ENCODE results near the gene SEC61G.

Gene SEC61G

DNA sequence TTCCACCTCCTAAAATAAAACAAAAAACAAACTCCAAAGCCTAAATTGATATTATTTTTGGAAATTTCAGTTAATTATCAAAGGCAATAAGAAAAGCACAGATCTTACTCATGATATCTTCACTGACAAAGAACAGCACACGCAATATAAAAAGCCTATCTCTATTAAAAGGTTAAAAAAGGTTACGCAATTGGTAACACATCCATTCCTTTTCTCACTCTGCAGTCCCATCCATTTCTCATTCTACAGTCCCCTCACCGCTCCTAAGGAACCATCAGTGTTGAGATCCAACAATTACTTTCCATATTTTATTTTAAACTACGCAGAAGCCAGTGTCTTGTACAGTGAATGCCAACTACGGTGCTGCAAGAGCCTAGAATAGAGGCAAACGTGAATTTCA lies 1.3 kb downstream of the SEC61G start:
- DNase-seq, result no peak

DNA sequence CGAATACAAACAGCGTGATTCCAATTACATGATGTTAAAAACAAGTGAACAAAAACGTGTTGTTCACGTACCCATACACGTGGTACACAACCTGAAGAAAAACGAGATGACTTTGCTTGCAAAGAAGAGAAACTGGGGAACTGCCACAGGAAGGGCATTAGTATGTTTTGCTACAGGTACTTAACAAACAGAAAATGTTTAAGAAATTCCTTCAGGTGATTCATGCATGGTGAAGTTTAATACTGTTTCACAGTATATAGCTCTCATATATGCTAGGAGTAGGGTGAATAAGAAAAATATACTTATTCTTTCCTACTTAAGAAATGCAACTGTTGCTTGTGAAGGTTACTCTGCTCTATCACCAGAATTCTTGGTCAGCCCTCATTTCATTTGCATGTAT lies 9.8 kb downstream of the SEC61G start:
- no peak for DNase-seq

DNA sequence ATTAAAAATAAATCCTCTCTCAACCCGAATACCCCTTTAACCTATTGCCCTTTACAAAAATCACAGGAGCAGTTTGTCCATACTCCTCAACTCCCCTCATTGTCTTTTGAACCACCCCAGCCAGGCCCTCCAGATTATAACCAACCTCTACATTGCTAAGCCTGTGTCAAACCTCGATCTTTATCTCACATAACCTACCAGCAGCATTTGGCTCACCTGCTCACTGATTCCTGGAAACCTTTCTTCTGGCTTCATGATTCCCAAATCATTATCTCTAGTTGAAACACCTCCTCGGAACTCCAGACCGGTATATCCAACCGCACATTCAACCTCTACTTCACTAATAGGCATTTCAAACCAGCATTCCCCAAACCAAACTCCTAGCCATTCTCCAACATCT lies 11.8 kb downstream of the SEC61G start:
- DNase-seq, result no peak

DNA sequence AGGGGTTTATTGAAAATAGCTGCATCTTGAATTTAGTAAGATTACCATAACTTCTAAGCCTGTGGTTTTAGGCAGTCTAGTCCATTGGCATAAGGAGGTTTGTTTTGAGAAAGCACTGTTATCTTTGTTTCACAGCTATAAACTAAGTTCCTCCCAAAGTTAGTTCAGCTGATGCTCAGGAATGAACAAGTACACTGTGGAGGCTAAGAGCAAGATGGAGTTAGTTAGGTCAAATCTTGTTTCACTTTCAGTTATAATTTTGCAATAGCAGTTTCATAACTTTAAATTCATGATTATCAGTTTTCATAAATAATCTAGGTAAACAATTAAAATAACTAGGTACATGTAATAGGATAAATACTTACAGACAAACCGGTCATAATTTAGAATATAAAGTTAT lies 15.4 kb downstream of the SEC61G start:
- no peak for DNase-seq

DNA sequence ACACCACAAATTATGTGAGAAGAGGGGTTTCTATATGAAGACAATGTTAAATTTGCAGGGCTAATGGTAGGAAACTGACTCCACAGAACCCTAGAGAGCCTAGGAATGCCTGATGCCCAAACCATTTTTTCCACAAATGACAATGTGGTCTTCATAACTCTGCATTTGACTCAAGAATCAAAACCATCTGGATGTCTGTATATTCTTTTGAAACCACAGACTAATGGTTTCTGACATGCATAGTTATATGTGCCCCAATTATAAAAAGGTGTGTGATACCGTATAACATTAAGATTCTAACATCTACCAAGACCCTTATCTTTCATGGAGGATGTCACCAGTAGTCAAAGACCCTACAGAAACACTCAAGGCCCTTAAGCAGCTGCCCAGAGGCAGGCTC lies 20.3 kb downstream of the SEC61G start:
- no peak for DNase-seq

DNA sequence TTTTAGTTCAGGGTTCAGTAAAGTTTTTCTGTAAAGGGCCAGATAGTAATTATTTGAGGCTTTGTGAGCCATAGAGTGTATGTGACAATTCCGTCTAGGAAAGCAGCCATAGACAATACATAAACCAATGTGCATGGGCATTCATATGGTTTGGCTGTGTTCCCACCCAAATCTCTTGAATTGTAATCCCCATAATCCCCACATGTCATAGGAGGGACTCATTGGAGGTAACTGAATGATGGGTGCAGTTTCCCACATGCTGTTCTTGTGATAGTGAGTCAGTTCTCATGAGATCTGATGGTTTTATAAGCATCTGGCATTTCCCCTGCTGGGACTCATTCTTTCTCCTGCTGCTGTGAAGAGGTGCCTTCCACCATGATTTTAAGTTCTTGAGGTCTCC lies 29.9 kb downstream of the SEC61G start:
- DNase-seq, result no peak

DNA sequence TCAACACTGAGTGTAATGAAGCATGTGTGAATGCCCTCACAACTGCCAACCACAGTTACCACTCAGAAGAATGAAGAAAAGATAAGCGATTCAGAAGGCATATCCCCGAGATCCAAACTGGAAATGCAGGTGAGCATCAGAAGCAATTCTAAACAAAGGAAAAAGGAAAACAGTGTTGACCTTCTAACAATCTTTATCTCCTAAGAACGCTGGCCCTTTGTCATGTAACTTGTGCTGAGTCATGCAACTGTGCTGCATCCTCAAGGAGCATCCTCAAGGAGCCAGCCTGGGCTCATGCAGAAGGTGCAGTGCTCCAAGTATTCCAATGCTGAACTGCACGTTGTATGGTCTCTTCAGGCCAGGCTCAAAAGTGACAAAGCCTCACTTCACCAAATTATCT lies 30.6 kb downstream of the SEC61G start:
- no peak for DNase-seq

DNA sequence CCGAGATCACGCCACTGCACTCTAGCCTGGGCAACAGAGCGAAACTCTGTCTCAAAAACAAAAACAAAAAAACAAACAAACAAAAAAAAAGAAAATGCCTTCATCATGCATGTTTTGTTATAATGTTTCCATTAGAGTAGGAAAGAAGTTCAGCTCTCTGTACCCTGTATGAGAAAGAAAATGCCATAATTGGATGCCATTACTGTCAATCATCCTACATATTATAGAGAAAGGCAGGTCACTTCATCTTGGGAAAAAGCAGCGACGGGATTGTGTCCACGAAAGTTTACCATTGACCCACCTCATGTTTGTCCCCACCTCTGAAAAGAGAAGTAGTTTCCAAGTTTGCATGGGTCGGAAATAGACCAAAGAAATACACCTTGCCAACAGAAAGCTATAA lies 33.8 kb downstream of the SEC61G start:
- DNase-seq, result no peak

DNA sequence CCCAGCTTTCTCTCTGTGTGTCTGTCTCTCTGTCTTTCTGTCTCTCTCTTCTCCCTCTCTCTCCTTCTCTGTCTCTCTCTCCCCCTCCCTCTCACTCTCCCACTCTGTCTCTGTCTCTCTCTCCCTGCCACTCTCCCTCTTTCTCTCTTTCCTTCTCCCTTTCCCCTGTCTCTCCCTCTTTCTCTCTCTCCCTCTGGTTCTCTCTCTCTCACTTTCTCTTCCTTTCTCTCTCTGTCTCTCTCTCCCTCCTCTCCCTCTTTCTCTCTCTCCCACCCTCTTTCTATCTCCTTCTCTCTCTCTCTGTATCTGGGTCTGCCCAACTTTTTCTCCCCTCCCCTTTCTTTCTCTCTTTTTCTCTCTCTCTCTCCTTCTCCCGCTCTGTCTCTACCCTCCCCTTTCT lies 36.5 kb downstream of the SEC61G start:
- DNase-seq, result no peak

DNA sequence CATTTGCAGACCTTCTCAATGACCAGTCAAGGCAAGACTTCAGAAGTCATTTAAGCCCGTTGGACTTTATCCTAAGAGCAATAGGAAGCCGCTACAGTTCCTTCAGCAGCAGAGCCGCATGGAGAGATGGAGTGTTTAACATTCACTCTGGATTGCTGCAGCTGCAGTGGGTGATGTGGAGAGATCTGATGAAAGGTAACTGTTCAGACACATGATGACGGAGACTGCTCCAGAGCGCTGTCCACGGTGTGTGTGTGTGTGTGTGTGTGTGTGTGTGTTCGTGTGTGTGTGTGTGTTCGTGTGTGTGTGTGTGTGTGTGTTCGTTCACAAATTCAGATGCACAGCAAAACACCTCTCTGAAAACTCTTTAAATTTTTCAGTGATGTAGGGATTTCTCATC lies 37.0 kb downstream of the SEC61G start:
- DNase-seq, result no peak

DNA sequence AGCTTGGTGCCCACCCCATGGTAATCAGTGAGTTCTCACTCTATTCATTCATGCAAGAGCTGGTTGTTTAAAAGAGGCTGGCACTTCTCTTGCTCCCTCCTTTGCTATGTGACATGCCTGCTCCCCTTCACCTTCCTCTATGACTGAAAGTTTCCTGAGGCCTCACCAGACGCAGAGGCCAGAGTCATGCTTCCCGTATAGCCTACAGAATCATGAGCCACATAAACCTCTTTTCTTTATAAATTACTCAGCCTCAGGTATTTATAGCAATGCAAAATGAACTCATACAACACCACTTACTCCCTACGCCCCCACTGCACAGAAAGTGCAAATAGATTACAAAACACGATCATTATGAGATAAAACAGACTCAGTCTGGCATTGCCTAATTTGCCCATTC lies 39.0 kb downstream of the SEC61G start:
- no peak for DNase-seq

DNA sequence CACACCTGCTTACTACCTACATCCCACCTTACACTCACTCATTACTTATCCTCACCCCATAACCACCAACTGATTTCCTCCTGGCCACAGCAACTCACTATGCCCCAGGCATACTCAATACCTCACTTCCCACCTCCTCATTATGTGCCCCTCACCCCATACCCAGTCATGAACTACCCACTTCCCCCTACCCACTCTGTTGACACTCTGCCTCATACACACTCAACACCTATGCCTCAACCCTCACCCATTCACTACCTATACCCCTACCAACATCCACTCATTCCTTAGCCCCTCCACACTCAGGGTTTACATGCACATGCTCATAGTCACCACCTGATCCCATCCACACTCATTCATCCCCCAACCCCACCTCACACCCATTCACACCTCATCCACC lies 39.6 kb downstream of the SEC61G start:
- DNase-seq, result no peak

DNA sequence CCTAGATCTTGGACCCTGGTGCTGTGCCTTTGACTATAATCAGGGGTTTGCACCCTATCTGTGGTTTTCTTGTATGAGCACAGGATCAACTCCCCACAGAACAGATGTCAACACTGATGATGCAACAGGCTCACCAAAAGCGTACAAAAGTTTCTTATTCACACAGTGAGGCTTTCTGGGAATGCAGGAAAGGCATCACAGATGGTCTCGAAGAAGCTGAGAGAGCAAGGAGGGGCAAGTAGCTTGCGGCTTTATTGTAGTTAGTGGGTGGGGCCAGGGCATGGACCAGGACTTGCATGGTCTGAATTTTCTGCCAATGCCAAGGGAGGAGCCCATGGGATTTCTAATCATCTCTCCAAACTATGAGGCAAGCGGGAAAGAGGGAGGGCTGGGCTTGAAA lies 46.2 kb downstream of the SEC61G start:
- no peak for DNase-seq

DNA sequence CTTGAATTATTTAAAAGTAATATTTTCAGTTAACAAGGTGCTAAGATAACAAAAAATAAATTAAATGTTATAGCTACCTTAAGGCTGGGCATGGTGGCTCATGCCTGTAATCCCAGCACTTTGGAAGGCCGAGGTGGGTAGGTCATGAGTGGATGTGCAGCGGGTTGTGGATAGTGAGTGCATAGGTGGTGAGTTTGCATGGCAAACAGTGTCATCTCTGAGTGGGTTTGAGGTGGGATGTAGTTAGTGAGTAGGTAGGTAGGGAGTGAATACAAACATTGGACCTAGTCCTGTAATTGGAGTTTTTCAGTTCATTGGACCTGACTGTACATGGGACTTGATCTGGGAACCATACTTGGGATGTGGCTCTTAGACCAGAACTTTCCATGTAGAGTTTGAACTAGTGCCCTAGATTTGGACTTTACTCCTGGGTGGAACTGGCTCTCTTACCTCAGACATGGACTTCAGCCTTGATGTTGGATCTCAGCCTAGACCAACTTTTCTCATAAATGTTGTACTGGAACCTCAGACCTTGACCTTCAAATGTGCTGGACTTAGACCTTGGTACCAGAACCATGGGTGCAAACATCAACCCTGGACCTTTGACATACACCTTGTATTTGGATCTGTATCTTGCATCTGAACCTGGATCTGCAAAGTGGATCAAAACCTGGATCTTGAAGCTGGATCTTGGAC lies 47.0 kb downstream of the SEC61G start:
- no peak for DNase-seq

DNA sequence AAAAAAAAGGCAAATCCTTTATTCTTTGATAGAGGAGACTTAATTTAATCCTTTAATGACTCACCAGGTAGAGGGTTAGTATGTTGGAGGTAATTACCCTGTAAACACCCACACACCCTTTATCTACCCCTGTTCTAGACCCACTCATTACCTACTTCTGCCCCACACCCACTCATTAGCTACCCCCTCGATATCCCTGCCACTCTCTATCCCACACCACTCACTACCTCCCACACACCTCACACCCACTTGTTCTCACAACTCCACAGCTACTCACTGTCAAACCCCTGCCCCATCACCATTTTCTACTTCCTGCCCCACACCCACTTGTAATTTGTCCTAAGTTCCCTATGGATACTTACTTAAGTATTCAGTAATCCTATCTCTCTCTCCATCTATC lies 49.7 kb downstream of the SEC61G start:
- no peak for DNase-seq

DNA sequence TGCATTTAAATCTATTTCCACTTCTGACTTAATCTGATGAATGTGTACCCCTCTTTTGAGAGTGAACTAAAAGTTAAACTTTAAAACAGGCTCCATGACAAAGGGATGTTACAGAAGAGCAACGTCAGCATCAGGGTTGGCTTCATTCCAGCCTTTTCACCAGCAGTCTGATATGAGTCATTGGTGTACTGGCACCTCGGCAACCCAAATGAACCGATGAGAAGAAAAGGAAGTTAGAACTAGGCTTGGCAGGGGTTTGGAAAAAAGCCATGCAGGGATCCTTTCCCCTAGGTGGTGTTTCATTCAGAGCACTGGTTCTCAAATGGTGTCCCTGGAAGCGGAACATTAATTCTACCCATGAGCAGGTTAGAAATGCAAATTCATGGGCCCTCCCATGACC lies 53.6 kb downstream of the SEC61G start:
- no peak for DNase-seq

DNA sequence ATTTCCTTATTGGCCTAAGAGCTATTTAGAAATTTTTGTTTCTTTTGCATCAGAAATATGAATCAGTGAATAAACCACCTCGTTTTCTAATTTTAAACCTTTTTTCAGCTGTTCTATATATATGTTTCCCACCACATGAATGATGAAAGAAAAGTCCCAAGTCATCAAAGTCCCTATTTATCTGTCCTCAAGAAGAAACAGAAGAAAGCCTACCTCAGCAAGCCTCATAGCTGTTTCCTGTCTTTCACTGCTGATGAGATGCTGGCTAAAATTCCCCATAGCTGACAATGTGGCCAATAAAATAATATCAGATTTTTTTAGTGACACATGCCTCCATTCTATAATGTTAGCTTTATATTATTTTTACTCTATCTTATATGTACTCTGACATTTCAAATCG lies 54.2 kb downstream of the SEC61G start:
- DNase-seq, result no peak
